Lower lobe of right lung (tissue), 2 donors: Measurements from ENCODE around the gene ZNRF1. TPM values are rescaled to one million over a fixed set of nuclear protein-coding genes. Genes with fewer than 3 reads are reported as not detected.

ENCODE experiments used
- ATAC-seq, 2 donors: fragments of 200-7000 bp; cut with Tn5 transposase; one replicate each; pipeline ENCODE4 v1.9.1; 2020 to 2022; ENCODE audit warnings: mild to moderate bottlenecking in 2 of 2, moderate library complexity in 2 of 2
- DNase-seq: peaks from one replicate; pipeline ENCODE4 v3.0.0-alpha.2; 2020
- H3K27ac ChIP-seq: fragments of 200-600 bp; one replicate; pipeline ENCODE4 v1.8.0; 2022
- H3K27me3 ChIP-seq: fragments of 200-600 bp; one replicate; pipeline ENCODE4 v1.8.0; 2022; ENCODE audit warnings: low read depth
- H3K36me3 ChIP-seq: fragments of 200-600 bp; one replicate; pipeline ENCODE4 v1.8.0; 2022; ENCODE audit warnings: mild to moderate bottlenecking
- H3K4me1 ChIP-seq: fragments of 200-600 bp; one replicate; pipeline ENCODE4 v1.8.0; 2022
- H3K4me3 ChIP-seq: fragments of 200-600 bp; one replicate; pipeline ENCODE4 v1.8.0; 2022; ENCODE audit warnings: mild to moderate bottlenecking
- H3K9me3 ChIP-seq: fragments of 200-600 bp; one replicate; pipeline ENCODE4 v1.8.0; 2022
- intact Hi-C: fragments of 100-400 bp; cut with DNase I; formaldehyde crosslinking; loops from one replicate; pipeline ENCODE4 v1.11.0; 2022
- total RNA-seq: library from RNA; stranded (reverse); fragmentation: NEBNext Ultra II Directional; extraction: Animal tissue kit (Norgen Biotek cat#: 25700); gene quantifications from one replicate; pipeline ENCODE4 v1.2.1, GENCODE V29; 2021
- TF ChIP-seq, protein P1 (sequence below): fragments of 200-600 bp; IDR thresholded peaks from one replicate; pipeline ENCODE4 v1.8.0; 2022; ENCODE audit warnings: antibody characterized with exemption, mild to moderate bottlenecking
- donor health status: DM: no; HTN: yes; CAD: no; lungs with severe emphysema.

The ZNRF1 gene
- total RNA-seq, 1 donor from 2014 or later = 23.5 TPM

- H3K4me3 ChIP-seq = no peak overlapping the region
- H3K4me1 ChIP-seq = no peaks in the 10 kb centered on the region
- DNase-seq = no peak
- no peak for ATAC-seq
- H3K9me3 ChIP-seq = no peaks in the 10 kb centered on the region
- intact Hi-C loops = no loop called here
- TF ChIP-seq, protein P1, sequence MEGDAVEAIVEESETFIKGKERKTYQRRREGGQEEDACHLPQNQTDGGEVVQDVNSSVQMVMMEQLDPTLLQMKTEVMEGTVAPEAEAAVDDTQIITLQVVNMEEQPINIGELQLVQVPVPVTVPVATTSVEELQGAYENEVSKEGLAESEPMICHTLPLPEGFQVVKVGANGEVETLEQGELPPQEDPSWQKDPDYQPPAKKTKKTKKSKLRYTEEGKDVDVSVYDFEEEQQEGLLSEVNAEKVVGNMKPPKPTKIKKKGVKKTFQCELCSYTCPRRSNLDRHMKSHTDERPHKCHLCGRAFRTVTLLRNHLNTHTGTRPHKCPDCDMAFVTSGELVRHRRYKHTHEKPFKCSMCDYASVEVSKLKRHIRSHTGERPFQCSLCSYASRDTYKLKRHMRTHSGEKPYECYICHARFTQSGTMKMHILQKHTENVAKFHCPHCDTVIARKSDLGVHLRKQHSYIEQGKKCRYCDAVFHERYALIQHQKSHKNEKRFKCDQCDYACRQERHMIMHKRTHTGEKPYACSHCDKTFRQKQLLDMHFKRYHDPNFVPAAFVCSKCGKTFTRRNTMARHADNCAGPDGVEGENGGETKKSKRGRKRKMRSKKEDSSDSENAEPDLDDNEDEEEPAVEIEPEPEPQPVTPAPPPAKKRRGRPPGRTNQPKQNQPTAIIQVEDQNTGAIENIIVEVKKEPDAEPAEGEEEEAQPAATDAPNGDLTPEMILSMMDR = no peak
- H3K27ac ChIP-seq = no peak overlapping the region
- H3K27me3 ChIP-seq = no peaks in the 10 kb centered on the region
- peaks cover 57% of the 10 kb centered on the region for H3K36me3 ChIP-seq
Observed at GRCh38 chr16:74954763-74955162, 44.1 kb upstream of the ZNRF1 start.

- H3K4me3 ChIP-seq = no peak overlapping the region
- H3K27me3 ChIP-seq = no peaks in the 10 kb centered on the region
- TF ChIP-seq, protein P1 = no peak
- DNase-seq = no peak
- H3K4me1 ChIP-seq = no peaks in the 10 kb centered on the region
- no peak for ATAC-seq
- intact Hi-C loops = no loop called here
- peaks cover 13% of the 10 kb centered on the region for H3K36me3 ChIP-seq
- no peak overlapping the region for H3K27ac ChIP-seq
- no peaks in the 10 kb centered on the region for H3K9me3 ChIP-seq
Observed at GRCh38 chr16:74973304-74973703, 25.5 kb upstream of the ZNRF1 start.

- Histone ChIP-seq H3K9me3 (no peaks in the 10 kb centered on the region), H3K4me3 (no peak overlapping the region), H3K27me3 (no peaks in the 10 kb centered on the region), H3K27ac (no peak overlapping the region), H3K4me1 (no peaks in the 10 kb centered on the region), H3K36me3 (peaks cover 19% of the 10 kb centered on the region)
- DNase-seq (no peak), ATAC-seq (no peak)
- intact Hi-C loops = no loop called here
- TF ChIP-seq, protein P1 = no peak
Observed at GRCh38 chr16:74975591-74975990, 23.2 kb upstream of the ZNRF1 start.

GRCh38 chr16:74982256-74982655, 16.6 kb upstream of the ZNRF1 start:
- H3K27me3 ChIP-seq = no peaks in the 10 kb centered on the region
- TF ChIP-seq, protein P1 = no peak
- no peaks in the 10 kb centered on the region for H3K9me3 ChIP-seq
- peaks cover 6% of the 10 kb centered on the region for H3K4me1 ChIP-seq
- H3K4me3 ChIP-seq = no peak overlapping the region
- intact Hi-C loops = no loop called here
- no peak for DNase-seq
- H3K36me3 ChIP-seq = peaks cover 13% of the 10 kb centered on the region
- H3K27ac ChIP-seq = no peak overlapping the region
- ATAC-seq = no peak

- peaks cover 6% of the 10 kb centered on the region for H3K4me1 ChIP-seq
- DNase-seq (no peak), ATAC-seq (no peak)
- no peaks in the 10 kb centered on the region for H3K9me3 ChIP-seq
- no peaks in the 10 kb centered on the region for H3K36me3 ChIP-seq
- intact Hi-C loops = no loop called here
- H3K4me3 ChIP-seq = peak overlapping the region; percentile 80
- H3K27me3 ChIP-seq = no peaks in the 10 kb centered on the region
- TF ChIP-seq, protein P1 = no peak
- H3K27ac ChIP-seq = peak overlapping the region; percentile 82
Observed at GRCh38 chr16:74984194-74984528, 14.7 kb upstream of the ZNRF1 start.
